ENCODE data around the gene FBXO41. TPM values are rescaled to one million over a fixed set of nuclear protein-coding genes. Genes with fewer than 3 reads are reported as not detected.

The FBXO41 gene
- total RNA-seq, 1 experiment from 2014 or later = 4.4 TPM

- Mint-ChIP-seq H3K4me3 (ENCODE audit: unreplicated experiment) (no peak overlapping the region), H3K27me3 (ENCODE audit: insufficient read depth, unreplicated experiment) (peaks cover 7% of the 10 kb centered on the region), H3K27ac (ENCODE audit: low read depth, unreplicated experiment) (no peak overlapping the region), H3K9me3 (ENCODE audit: unreplicated experiment) (no peaks in the 10 kb centered on the region), H3K4me1 (ENCODE audit: insufficient read depth, unreplicated experiment) (peaks cover 22% of the 10 kb centered on the region), H3K36me3 (ENCODE audit: insufficient read depth, unreplicated experiment) (no peaks in the 10 kb centered on the region)
- CTCF ChIA-PET = interaction anchor here (1.4 kb wide), 1 partner anchor 64 kb away, joined by 5 read pairs; no protein-coding TSS in a partner anchor
- intact Hi-C loops (cut with micrococcal nuclease) = loop anchor here (10.0 kb wide), 1 partner anchor 89 kb away; the partner anchor contains the start of gene ALMS1
- peak; percentile 93 for DNase-seq (ENCODE audit: unreplicated experiment)
- BruUV-seq (replicated peaks) = no TSS peak
- POLR2A ChIA-PET = no interaction called here
- TF ChIP-seq, protein P1, sequence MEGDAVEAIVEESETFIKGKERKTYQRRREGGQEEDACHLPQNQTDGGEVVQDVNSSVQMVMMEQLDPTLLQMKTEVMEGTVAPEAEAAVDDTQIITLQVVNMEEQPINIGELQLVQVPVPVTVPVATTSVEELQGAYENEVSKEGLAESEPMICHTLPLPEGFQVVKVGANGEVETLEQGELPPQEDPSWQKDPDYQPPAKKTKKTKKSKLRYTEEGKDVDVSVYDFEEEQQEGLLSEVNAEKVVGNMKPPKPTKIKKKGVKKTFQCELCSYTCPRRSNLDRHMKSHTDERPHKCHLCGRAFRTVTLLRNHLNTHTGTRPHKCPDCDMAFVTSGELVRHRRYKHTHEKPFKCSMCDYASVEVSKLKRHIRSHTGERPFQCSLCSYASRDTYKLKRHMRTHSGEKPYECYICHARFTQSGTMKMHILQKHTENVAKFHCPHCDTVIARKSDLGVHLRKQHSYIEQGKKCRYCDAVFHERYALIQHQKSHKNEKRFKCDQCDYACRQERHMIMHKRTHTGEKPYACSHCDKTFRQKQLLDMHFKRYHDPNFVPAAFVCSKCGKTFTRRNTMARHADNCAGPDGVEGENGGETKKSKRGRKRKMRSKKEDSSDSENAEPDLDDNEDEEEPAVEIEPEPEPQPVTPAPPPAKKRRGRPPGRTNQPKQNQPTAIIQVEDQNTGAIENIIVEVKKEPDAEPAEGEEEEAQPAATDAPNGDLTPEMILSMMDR (IDR thresholded peaks at IDR 0.05; ENCODE audit: unreplicated experiment) = no peak
Measured at GRCh38 chr2:73295751-73296400, 11.6 kb upstream of the FBXO41 start.

GRCh38 chr2:73294239-73294638 lies 10.0 kb upstream of the FBXO41 start:
- no peak overlapping the region for H3K4me3 Mint-ChIP-seq (ENCODE audit: unreplicated experiment)
- intact Hi-C loops (cut with micrococcal nuclease) = loop anchor here (10.0 kb wide), 1 partner anchor 91 kb away; the partner anchor contains the start of gene ALMS1
- TF ChIP-seq, protein P1 (IDR thresholded peaks at IDR 0.05; ENCODE audit: unreplicated experiment) = no peak
- ChIA-PET CTCF (interaction anchor here (0.6 to 0.7 kb wide), 2 partner anchors 13 to 407 kb away, joined by 3 read pairs; no protein-coding TSS in a partner anchor), POLR2A (interaction anchor here (1.0 to 1.5 kb wide), 4 partner anchors 9 to 92 kb away, joined by 4 to 5 read pairs (median 5); partner anchors contain the start of genes ALMS1 and FBXO41)
- H3K27ac Mint-ChIP-seq (ENCODE audit: low read depth, unreplicated experiment) = no peak overlapping the region
- no peaks in the 10 kb centered on the region for H3K9me3 Mint-ChIP-seq (ENCODE audit: unreplicated experiment)
- DNase-seq (ENCODE audit: unreplicated experiment) = no peak
- no TSS peak for BruUV-seq (replicated peaks)
- H3K27me3 Mint-ChIP-seq (ENCODE audit: insufficient read depth, unreplicated experiment) = peaks cover 14% of the 10 kb centered on the region
- H3K4me1 Mint-ChIP-seq (ENCODE audit: insufficient read depth, unreplicated experiment) = peaks cover 22% of the 10 kb centered on the region
- no peaks in the 10 kb centered on the region for H3K36me3 Mint-ChIP-seq (ENCODE audit: insufficient read depth, unreplicated experiment)

- Mint-ChIP-seq H3K27me3 (ENCODE audit: insufficient read depth, unreplicated experiment) (peaks cover 20% of the 10 kb centered on the region), H3K36me3 (ENCODE audit: insufficient read depth, unreplicated experiment) (no peaks in the 10 kb centered on the region), H3K4me1 (ENCODE audit: insufficient read depth, unreplicated experiment) (peaks cover 22% of the 10 kb centered on the region), H3K4me3 (ENCODE audit: unreplicated experiment) (peak within 1 kb of the TSS; percentile 70), H3K27ac (ENCODE audit: low read depth, unreplicated experiment) (peak within 1 kb of the TSS; percentile 31), H3K9me3 (ENCODE audit: unreplicated experiment) (no peaks in the 10 kb centered on the region)
- DNase-seq (ENCODE audit: unreplicated experiment) = peak; percentile 75
- CTCF ChIA-PET = interaction anchor here (0.6 to 1.1 kb wide), 3 partner anchors 14 to 407 kb away, joined by 3 read pairs; no protein-coding TSS in a partner anchor
- BruUV-seq (replicated peaks) = TSS peak; percentile 61
- TF ChIP-seq, protein P1 (IDR thresholded peaks at IDR 0.05; ENCODE audit: unreplicated experiment) = no peak
- intact Hi-C loops (cut with micrococcal nuclease) = loop anchor here (10.0 kb wide), 1 partner anchor 91 kb away; the partner anchor contains the start of gene ALMS1
- POLR2A ChIA-PET = interaction anchor here (0.6 to 1.5 kb wide), 5 partner anchors 9 to 92 kb away, joined by 3 to 5 read pairs (median 5); partner anchors contain the start of genes ALMS1, FBXO41 and PRADC1
Measured at GRCh38 chr2:73293534-73294171, 9.4 kb upstream of the FBXO41 start, which contains the start of gene EGR4. Gene EGR4, minus strand, starts transcription at chr2:73293548. Its CDS starts 231 bp downstream, at chr2:73293317.

All from MCF 10A (cell line).